GM23338 (cell line): Measurements from ENCODE around the gene MADCAM1.

Source experiments
- CREB1 ChIP-seq: fragments of 250-450 bp; sonication (Bioruptor Pico); IDR thresholded peaks from 2 replicates; pipeline ENCODE4 v1.5.0; 2020; ENCODE audit warnings: low read depth, mild to moderate bottlenecking, moderate library complexity
- ETS1 ChIP-seq: IDR thresholded peaks from 2 replicates; pipeline ENCODE4 v1.6.1; 2016; ENCODE audit warnings: antibody characterized with exemption
- EZH2 ChIP-seq: fragments of 200-600 bp; sonication (generic); IDR thresholded peaks from one replicate; pipeline ENCODE4 v1.8.0; 2017; ENCODE audit warnings: antibody characterized with exemption, mild to moderate bottlenecking, low read depth; ENCODE audit not compliant: unreplicated experiment
- EZH2phosphoT487 ChIP-seq: fragments of 200-600 bp; sonication (generic); IDR thresholded peaks from one replicate; pipeline ENCODE4 v1.8.1; 2018; ENCODE audit warnings: antibody characterized with exemption; ENCODE audit not compliant: unreplicated experiment
- JUNB ChIP-seq: IDR thresholded peaks from one replicate; pipeline ENCODE4 v1.6.1; 2016; ENCODE audit warnings: antibody characterized with exemption; ENCODE audit not compliant: unreplicated experiment
- NANOG ChIP-seq: IDR thresholded peaks from 2 replicates; pipeline ENCODE4 v1.6.1; 2016; ENCODE audit warnings: antibody characterized with exemption, borderline replicate concordance
- POLR2AphosphoS5 ChIP-seq: IDR thresholded peaks from 2 replicates; pipeline ENCODE4 v1.6.1; 2016; ENCODE audit warnings: antibody characterized with exemption, low read depth
- STAT1 ChIP-seq: IDR thresholded peaks from one replicate; pipeline ENCODE4 v1.6.1; 2016; ENCODE audit warnings: antibody characterized with exemption; ENCODE audit not compliant: unreplicated experiment
- ZNF114 ChIP-seq: fragments of 250-450 bp; sonication (Bioruptor Pico); IDR thresholded peaks from 2 replicates; pipeline ENCODE4 v1.5.0; 2020; ENCODE audit warnings: mild to moderate bottlenecking, moderate library complexity
- ZNF331 ChIP-seq: fragments of 250-450 bp; sonication (Bioruptor Pico); IDR thresholded peaks from 2 replicates; pipeline ENCODE4 v1.5.0; 2020; ENCODE audit warnings: low read depth, mild to moderate bottlenecking, moderate library complexity
- ZNF462 ChIP-seq: fragments of 250-450 bp; sonication (Bioruptor Pico); IDR thresholded peaks from 2 replicates; pipeline ENCODE4 v1.5.0; 2020; ENCODE audit warnings: mild to moderate bottlenecking, moderate library complexity
- TF ChIP-seq, protein P1 (sequence below), 2 experiments: fragments of 200-600 bp in 1 of 2; sonication (generic) in 1 of 2; conservative IDR thresholded peaks; 2 replicates each; pipeline versions ENCODE4 v1.5.1 to v1.6.1; 2016 to 2017; ENCODE audit warnings: antibody characterized with exemption in 2 of 2, low read depth in 2 of 2, mild to moderate bottlenecking in 2 of 2, moderate library complexity in 1 of 2
- TF ChIP-seq, protein P2 (sequence below): IDR thresholded peaks from one replicate; pipeline ENCODE4 v1.6.1; 2018; ENCODE audit warnings: antibody characterized with exemption; ENCODE audit not compliant: unreplicated experiment

DNA sequence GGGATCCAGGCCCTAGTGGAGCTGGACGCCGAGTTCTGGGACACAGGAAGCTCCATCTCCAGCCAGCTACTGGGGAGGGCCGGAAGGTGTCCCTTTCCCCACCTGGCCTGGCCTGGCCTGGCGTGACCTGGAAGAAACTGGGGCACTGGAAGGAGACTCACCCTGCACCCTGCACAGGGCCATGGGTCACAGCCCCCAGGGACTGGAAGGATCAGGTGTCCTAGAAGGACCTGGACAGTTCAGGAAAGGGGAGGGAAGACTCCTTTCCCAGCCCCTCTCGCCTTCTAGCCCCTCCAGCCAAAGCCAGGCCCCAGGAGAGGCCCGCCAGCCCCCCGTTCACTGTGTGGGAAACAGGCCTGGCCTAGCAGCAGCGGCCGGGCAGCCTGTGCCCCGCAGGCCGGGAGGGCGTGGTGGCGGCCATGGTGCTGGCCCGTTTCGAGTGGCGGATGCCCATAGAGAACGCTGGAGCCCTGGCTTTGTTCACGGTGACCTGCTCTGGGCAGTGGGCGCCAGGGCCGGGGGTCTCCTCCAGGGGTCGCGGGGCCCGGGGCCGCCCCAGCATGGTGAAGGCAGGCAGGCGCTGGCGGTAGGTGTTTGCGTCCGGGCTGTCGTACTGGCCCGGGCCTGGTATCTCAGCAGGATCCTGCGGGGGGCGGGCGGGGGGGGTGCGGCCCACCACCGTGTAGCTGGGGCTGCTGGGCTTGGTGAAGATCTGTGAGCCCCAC is 32.6 kb upstream of the MADCAM1 start:
- TF ChIP-seq, protein P1, sequence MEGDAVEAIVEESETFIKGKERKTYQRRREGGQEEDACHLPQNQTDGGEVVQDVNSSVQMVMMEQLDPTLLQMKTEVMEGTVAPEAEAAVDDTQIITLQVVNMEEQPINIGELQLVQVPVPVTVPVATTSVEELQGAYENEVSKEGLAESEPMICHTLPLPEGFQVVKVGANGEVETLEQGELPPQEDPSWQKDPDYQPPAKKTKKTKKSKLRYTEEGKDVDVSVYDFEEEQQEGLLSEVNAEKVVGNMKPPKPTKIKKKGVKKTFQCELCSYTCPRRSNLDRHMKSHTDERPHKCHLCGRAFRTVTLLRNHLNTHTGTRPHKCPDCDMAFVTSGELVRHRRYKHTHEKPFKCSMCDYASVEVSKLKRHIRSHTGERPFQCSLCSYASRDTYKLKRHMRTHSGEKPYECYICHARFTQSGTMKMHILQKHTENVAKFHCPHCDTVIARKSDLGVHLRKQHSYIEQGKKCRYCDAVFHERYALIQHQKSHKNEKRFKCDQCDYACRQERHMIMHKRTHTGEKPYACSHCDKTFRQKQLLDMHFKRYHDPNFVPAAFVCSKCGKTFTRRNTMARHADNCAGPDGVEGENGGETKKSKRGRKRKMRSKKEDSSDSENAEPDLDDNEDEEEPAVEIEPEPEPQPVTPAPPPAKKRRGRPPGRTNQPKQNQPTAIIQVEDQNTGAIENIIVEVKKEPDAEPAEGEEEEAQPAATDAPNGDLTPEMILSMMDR (conservative IDR thresholded peaks at IDR 0.05; ENCODE audit: low read depth in 2 of 2): no peak
- TF ChIP-seq POLR2AphosphoS5 (no peak), EZH2phosphoT487 (no peak), EZH2 (no peak), CREB1 (no peak), ZNF462 (CRISPR knock-in tag) (no peak), JUNB (no peak), ETS1 (no peak), NANOG (no peak), ZNF331 (CRISPR knock-in tag) (no peak), STAT1 (no peak), ZNF114 (no peak)
- TF ChIP-seq, protein P2, sequence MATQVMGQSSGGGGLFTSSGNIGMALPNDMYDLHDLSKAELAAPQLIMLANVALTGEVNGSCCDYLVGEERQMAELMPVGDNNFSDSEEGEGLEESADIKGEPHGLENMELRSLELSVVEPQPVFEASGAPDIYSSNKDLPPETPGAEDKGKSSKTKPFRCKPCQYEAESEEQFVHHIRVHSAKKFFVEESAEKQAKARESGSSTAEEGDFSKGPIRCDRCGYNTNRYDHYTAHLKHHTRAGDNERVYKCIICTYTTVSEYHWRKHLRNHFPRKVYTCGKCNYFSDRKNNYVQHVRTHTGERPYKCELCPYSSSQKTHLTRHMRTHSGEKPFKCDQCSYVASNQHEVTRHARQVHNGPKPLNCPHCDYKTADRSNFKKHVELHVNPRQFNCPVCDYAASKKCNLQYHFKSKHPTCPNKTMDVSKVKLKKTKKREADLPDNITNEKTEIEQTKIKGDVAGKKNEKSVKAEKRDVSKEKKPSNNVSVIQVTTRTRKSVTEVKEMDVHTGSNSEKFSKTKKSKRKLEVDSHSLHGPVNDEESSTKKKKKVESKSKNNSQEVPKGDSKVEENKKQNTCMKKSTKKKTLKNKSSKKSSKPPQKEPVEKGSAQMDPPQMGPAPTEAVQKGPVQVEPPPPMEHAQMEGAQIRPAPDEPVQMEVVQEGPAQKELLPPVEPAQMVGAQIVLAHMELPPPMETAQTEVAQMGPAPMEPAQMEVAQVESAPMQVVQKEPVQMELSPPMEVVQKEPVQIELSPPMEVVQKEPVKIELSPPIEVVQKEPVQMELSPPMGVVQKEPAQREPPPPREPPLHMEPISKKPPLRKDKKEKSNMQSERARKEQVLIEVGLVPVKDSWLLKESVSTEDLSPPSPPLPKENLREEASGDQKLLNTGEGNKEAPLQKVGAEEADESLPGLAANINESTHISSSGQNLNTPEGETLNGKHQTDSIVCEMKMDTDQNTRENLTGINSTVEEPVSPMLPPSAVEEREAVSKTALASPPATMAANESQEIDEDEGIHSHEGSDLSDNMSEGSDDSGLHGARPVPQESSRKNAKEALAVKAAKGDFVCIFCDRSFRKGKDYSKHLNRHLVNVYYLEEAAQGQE: no peak
